NCI-H2107 treated with DMSO at 0.1 percent for 48 hours (cell line): ENCODE measurements around the gene CDK15.

Experiments used
- DNase-seq: peaks from one replicate; lab custom pipeline; 2025; ENCODE audit not compliant: unreplicated experiment; lab: John Stamatoyannopoulos, UW

CDK15 gene

GRCh38 chr2:201906777-201907562, 100.6 kb downstream of the CDK15 start:
- no peak for DNase-seq

- no peak for DNase-seq
Measured at GRCh38 chr2:201907563-201907881, 101.2 kb downstream of the CDK15 start.

DNA sequence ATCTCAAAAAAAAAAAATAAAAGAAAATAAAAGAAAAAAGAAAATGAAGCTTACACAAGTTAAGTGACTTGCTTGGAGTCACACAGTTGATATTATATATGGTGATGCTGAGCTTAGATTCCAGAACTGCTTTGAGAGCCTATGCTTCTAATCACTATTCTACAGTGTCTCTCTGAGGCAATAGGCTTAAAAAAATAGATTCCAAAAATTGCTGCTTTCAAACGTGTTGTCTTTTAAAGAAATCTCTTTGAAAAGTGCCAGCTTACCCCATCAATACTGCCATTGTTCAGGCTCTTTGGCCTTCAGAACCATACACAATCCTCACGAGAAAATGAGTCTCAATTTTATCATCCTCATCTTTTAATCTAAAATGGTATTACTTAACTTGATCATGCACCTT, 102.6 kb downstream of the CDK15 start:
- no peak for DNase-seq

GRCh38 chr2:201909348-201909747, 103.0 kb downstream of the CDK15 start:
- DNase-seq: no peak

- no peak for DNase-seq
Measured at GRCh38 chr2:201909961-201910361, 103.6 kb downstream of the CDK15 start.

- no peak for DNase-seq
Measured at GRCh38 chr2:201911372-201911771, 105.0 kb downstream of the CDK15 start.

- DNase-seq: no peak
Measured at GRCh38 chr2:201913201-201913600, 106.9 kb downstream of the CDK15 start.

DNA sequence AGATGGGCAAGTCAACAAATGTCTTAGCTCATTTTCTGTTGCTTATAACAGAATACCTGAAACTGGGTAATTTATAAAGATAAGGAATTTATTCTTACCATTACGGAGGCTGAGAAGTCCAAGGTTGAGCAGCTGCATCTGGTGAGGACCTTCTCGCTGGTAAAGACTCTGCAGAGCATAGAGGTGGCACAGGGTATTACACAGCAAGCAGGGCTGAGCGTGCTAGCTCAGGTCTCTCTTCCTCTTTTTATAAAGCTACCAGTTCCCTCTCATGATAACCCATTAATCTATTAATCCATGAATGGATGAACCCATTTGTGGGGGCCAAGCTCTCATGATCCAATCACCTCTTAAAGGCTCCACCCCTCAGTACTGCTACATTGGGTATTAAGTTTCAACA, 109.1 kb downstream of the CDK15 start:
- DNase-seq: no peak

- DNase-seq: no peak
Measured at GRCh38 chr2:201916565-201916964, 110.2 kb downstream of the CDK15 start.

- DNase-seq: no peak
Measured at GRCh38 chr2:201918616-201919307, 112.4 kb downstream of the CDK15 start.

- no peak for DNase-seq
Measured at GRCh38 chr2:201919308-201919634, 112.9 kb downstream of the CDK15 start.

DNA sequence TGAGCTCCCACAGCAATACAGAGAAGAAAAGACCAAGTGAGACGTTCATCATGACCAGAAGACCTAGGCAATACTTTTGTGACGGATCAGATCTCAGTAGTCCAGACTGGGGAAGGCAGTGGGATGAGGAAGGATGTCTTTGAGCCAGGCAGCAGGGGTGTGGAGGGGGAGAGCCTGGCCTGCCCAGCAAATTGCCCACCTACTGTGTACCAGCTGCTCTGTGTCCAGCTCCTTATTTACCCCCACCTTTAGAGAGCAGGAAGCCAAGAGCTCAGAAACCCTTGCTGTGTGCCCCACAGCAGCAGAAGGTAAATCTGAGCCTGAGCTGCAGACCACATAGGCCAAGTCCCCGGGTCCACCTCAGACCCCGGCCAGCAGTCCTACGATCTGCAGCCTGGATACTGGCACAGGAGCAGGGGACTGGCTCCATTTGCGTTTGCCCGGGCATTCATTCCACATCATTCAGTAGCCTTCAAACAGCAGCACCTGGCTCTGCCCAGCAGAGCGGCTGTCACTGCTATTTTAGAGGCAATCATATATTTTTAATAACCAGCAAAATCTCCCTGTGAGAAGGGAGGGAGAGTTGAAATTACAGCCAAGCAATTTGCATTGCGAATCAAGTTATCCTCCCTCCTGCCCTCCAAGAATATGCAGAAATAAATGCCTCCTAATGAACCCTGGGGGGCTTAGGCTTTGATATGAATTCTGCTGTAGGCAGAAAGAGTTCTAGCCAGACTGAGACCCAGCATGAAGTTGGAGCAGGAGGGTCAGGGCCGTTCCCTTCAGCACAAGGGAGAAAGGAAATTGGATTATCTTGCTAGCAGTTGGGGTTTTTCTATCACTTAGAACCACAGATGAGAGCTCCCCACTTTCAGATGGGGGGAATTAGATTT, 117.3 kb downstream of the CDK15 start:
- no peak for DNase-seq

DNA sequence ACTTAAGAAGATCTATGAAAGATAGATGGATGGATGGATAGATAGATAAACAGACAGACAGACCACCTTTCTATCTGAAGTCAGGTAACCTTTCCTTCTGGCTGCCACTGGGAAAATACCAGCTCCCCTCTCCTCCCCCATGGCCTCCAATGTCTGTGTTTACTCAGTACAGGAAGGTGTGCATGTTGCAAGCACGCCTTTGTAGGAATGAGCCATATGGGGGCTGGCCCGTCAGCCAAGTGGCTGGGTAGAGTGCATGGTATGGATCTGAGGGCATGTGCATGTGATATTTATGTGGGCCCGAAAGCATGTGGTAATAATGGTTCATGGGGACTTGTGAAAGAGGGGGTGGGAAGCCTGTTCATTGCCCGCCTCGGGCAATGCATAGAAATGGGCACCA, 118.1 kb downstream of the CDK15 start:
- DNase-seq: no peak

DNA sequence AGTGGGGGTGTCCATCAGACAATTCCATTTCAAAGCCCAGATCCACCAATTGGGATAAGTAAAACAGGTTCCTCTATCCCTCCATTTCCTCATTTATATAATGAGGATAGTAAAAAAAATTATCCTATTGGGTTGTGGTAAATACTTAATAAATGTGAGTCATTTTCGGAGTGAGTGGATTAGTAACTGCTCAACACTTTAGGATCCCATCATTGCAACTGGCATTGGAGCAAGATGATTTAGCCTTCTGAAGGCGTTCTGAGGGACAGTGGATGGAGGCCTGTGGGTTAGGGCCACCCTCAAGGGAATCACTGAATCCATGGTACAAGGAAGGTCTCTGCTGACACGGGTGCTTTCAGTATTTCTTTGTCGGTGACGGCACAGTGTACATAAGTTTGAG, 118.7 kb downstream of the CDK15 start:
- DNase-seq: no peak

GRCh38 chr2:201926067-201926466, 119.7 kb downstream of the CDK15 start:
- no peak for DNase-seq

- no peak for DNase-seq
Measured at GRCh38 chr2:201928363-201928762, 122.0 kb downstream of the CDK15 start.

GRCh38 chr2:201929281-201930026, 123.1 kb downstream of the CDK15 start:
- DNase-seq: peak; percentile 46

DNA sequence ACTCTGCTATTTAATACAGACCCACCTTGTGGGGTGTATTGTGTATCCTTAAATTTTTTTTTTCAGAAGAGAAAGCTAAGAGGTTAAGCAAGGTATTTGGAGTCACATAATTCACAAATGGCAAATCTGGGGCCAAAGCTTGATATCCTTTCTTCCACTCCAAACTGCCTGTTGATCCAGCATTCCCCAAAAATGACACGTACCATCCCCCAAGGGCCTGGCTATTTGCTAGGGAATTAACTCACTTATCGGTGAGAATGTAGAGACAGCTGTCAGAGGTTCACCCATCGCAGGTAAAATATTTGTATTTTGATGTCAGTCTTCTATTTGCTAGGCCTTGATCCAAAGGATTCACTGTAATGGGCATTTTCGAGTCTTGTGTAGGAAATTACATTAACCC, 123.7 kb downstream of the CDK15 start:
- no peak for DNase-seq

- no peak for DNase-seq
Measured at GRCh38 chr2:201930831-201931230, 124.5 kb downstream of the CDK15 start.

DNA sequence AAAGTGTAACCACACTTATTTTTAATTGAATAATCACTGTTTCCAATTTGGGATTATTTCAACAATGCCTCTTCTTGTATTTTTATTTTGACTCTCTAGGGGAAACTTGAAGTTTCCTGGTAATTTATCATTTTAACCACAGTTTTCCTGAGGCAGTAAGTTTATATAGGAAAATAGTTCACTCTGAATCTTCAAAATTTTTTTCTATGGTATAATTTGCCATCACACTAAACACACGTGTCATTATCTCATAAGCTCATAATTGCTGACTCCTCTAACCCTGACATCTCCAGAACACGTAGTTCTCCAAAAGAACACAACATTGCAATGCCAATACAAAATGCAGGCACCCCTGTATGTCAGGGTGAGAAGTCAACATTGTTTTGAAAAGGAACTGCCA, 125.1 kb downstream of the CDK15 start:
- no peak for DNase-seq

DNA sequence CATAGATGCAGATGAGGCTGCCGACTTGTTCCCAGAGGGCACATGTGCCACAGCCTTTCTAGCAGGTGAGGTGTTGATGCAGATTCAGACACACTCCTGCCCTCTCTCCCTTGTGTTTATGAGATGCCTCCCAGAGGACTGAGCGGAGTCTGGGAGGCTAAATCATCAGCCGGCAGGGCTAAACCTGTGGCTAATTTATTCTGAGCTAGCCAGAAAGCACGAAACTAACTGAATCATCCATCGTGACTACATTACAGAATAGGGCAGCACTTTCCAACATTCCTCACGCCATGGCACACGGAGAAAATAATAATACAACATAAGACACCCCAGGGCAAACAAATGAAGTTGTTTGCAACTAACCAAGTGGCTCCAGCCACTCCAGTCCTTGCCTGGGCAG, 125.6 kb downstream of the CDK15 start:
- no peak for DNase-seq
